Iris pigment epithelial cell (primary cell): ENCODE measurements around the gene SEMA3C.

ENCODE experiments used
- DNase-seq: peaks from one replicate; pipeline ENCODE4 v3.0.0-alpha.2; 2011; ENCODE audit warnings: low read depth

SEMA3C gene

DNA sequence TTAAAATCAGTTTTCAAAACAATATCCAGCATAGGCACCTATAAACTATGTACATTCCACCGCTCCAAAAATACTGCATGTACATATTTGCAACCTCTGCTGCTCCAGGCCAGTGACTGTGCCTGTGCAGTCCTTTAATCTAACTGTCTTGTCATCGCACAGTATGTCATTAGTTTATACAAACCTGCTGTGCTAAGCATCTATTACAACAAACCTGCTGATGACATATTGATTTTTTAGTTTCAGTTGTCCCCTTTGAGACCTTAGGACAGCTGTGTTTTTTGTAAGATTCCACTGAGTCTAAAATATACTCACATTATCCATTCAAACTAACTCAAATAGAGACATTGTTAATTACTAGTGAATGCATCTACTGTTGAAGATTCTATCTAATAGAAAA is 33.1 kb downstream of the SEMA3C start:
- DNase-seq: no peak

DNA sequence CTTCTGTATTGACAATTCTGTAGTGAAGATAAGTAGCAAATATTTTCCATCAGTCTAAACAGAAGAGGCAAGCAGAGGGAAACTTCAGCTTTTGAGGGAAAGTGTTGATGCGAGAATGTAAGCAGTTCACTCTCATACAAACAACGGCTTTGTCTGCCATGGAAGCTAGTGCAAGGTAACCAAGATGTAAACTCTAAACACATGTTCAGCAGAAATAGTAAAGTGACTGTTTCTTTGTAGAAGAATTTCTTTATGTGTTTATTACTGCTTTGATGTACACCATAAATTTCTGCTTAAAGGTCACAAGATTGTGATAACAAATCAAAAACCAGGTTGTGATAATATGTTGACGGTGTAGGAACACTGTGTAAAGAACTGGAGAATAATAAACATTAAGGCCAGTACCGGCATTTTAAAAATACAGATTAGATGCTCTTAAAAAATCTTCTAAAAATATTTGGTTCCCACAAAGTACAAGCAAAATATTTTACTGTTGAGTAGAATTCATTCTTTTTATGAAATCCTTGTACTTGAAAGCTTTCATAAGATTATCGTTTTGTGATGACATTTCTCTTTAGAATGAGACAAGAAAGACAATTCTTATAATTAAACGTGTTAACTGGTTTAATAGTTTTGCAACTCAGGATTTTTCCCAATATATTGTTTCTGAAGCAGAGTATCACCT is 34.2 kb downstream of the SEMA3C start:
- peak; percentile 57 for DNase-seq

DNA sequence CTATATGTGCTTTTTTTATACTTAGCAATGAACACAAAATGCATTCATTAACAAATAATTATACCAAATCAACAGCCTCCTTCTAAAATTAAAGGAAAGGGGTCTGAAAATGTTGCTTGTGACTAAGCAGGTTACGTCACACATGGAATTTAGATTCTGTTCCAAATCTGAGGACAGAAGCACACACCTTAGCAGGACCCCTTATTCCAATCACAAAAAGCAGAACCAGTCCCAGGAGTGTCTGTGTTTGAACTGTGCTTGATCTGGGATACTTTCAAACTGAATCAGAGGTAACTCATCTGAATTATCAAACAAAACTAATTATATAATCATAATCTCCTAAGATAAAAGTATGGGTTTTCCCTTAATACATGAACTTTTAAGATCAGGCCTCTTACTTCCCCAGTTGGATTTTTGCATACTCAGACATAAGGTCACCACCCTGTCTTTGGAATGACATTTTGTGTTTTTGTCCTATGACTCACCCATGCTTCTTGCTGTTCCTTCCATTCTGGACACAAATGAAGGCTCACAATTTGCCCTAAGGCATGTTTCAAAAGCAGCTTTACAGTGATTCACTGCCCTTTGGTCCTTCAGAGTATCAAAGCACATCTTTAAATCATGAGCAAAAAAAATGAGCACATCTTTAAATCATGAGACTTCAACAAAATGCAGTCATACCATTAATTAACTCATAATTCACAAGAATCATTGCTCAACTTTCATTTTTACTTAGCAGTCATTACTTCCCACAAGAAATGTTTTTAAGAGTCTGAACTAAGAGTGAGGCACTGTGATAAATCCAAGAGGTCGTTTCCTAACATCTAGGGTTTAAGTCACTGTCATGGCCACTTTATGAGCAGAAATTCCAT is 35.5 kb downstream of the SEMA3C start:
- DNase-seq: peak; percentile 98

DNA sequence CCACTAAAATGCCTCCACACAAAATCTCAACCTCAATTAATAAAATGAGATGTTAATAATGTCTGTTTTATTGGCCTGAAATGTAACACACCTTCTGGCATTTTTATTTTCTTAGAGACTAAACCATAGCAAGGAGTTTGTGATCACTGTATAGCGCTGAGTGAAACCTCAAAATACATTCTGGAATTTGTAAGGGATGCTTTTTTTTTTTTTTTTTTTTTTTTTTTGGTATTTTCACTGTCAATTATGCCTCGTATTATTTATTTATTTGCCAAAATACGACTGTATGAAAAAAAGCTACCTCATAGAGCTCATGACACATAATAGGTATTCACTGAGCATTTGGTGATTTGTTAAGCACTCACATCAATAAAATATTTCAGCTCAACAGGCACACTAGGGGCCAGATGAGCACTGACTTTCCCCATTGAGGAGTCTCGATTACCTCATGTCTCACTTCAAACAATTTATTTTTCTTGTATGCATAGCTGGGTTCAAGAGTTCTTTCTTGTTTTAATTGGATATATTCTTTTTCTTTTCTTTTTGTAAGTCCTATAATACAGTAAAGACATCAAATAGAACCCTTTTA is 36.5 kb downstream of the SEMA3C start:
- peak; percentile 61 for DNase-seq

DNA sequence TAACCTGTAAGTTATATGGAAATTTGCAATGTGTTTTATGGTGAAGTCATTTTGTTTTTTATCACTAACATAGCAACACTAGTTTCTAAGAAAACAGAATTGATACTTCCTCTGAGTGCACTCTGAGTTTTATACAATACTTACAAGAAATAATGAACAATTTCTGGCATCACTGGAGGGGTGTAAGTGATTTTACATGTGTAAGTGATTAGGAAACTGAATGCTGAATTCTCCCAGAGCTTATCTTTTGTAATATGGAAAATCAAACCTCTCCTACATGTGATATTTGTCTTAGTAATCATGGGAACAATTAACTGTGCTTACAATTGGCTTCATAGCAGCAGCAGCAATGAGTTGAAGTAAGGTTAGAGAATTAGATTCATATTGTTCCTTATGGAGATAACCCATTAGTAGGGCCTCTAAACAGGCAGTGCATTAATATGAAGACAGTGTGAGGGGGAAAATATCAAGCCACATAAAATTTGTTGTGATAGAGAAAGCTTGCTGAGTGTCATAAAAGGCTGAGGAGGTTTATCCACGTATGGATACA is 37.4 kb downstream of the SEMA3C start:
- no peak for DNase-seq

DNA sequence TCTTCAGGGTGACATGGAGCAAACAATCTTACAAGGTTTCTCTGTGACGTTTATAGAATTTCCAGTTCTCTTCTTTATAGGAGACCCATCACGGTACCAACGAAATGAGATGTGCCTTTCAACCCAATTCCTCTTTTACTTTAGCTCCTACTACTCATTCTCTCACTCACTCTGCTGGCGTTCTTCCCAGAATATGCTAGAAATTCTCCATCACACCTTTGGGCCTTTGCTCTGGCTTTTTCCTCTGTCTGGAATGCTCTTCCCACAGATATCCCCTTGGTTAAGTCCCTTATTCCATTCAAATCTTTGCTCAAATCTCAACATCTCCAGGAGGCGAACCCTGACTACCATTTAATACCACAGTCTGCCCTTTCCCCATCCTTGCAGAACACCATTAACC is 39.0 kb downstream of the SEMA3C start:
- DNase-seq: peak; percentile 33

DNA sequence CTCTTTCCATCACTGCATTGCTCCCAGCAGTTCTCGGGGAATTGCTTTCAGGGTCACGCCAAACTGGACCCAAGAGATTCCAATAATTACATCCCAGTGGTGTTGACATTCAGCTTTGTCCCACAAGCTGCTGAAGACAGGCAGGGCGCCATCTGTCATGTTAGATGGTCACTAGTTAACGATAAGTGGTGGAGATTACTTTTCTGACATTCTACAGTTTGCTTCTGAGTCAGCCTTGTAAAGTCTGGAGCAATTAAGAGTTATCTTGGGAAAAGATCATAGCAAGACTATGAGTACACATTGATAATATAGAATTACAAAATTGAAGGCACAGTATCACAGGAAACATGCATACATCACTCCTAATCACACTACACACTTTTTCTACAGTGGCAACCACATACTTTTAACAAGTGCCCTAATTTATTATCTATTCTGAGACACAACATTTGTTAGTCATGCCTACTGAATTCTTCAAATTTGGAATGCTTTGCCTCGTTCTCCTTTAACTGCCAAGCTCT is 41.9 kb downstream of the SEMA3C start:
- DNase-seq: peak; percentile 43

DNA sequence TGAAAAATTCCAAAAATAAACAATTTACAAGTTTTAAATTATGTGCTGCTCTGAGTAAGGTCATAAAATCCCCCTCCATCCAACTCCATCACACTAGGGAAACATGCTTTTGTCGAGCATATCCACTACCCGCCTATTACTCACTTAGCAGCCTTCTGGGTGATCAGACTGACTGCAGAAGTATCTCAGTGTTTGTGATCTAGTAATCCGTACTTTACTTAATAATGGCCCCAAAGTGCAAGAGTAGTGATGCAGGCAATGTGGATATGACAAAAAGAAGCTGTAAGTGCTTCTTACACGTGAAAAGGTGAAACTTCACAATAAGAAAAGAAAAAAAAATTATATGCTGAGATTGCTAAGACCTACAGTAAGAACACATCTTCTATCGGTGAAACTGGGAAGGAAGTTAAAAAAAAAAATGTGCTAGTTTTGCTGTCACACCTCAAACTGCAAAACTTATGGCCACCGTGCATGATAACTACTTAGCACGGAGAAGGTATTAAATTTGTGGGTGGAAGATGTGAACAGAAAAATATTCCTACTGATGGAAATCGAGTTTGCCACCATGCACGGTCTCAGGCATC is 43.2 kb downstream of the SEMA3C start:
- no peak for DNase-seq

DNA sequence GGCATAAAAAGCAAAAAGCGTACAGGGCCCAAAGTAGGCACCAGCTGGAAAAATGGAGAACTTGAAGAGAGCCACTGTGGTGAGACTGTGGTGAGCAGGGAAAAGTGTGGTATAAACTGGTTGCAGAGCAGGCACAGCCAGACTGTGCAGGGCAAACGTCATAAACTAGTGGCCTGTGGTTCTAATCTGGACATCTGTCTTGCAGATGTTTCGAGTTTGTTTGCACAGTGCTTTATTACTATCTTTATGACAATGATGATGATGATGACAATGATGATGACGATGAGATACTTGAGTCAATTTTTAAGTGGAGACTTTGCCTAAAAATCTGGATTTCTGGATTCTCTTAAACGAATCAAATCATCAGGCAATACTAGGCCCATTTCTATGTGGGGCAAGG is 45.7 kb downstream of the SEMA3C start:
- no peak for DNase-seq

DNA sequence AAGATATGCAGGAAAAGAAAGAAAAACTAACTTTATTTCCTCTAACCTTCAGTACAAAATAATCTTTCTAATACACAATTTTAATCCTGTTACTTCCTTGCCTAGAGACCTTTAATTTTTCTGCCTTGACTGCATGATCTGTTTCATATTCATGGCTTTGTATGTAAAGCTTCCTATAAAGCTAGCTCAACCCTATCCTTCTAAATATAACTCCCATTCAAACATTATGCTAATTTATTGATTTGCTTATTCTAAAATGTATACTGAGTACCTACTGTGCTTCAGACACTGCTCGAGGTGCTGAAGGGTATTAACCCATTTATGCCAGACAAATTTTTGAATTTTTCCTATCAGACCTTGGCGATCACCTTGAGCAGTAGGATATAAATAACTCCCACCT is 47.6 kb downstream of the SEMA3C start:
- DNase-seq: no peak

DNA sequence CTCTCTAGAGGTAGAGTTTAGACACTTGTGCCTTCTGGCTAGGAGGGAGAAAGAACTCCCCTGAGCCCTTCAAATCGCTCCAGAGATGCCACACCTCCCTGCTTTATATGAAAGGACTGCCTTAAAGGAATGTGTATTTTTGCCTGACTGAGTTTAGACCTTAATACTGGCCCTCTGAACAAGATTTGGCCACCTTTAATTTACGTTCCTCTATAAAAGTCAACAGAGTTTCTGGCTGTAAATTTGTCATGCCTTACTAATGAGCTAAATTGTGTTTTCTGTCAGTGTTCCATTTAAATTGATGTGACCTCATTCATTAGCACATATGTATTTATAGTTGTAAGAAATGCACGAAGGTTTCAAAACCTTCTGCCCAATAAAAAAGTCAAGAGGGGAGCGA is 48.0 kb downstream of the SEMA3C start:
- no peak for DNase-seq

DNA sequence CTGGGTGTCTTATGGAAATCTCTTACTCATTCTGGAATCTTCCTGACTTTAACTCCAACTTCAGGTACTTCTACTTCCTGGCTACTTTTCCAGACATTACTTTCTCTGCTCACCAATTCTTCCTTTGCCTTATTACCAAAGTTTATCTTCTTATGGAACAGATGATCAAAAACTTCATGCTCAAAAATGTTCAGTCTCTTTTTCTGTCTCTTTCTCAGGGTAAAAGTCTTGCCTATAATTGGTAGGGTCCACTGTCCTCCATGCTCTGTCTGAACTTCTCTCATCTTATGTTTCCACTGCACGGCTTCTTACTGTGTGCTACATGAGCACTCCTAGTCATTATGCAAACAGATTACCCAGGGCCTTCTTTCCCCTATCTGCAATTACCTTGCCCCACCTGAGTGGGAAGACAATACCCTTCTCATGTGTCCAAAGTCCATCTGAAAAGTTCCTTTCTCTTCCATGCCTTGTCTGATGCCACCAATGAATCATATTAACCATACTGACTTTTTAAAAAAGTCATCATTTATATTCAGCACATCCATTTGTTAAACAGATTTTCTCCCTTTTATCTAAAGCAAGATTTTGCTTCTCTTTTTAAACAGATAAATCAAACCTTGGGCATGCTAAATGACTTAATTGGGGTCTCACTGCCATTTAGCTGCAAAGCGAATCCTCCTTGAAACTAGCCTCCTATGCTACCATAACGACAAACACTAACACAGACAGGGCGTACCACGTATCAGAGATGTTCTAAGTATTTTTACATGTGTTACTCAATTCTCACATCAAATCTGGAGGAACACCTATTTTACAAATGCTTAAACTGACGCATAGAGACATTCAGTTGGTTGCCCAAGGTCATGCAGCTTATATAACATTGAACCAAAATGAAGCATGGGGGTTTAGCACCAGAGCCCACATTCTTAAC is 48.8 kb downstream of the SEMA3C start:
- DNase-seq: no peak

DNA sequence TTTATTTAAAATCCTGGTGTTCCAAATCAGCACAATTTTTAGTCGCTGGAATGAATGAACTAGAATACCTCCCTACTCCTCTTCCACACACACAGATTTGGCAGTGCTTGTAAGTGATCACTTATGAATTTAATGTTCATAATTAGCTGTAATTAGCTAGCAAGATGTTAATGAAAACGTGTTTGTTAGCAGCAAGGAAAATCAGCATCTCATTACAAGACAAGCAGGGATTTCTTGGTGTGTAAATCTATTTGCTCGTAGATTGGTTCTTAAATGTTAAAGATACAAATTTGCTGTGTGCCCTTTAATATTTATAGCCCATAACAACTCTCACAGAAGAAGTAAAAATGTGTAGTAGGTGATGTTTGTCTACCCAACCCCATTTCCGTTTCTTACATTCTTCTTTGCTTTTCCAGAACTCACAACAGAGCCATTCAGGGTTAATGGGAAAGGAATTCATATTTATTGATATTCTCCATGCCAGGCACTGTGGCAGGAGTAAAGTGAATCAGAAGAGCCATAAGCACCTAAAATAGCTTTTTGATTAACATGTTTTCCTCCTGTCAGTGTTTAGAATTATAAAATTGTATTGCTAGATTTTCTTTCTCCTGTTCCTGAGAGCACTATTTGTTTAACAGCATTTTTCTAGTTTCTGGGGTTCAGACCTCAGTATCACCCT is 49.6 kb downstream of the SEMA3C start:
- no peak for DNase-seq

DNA sequence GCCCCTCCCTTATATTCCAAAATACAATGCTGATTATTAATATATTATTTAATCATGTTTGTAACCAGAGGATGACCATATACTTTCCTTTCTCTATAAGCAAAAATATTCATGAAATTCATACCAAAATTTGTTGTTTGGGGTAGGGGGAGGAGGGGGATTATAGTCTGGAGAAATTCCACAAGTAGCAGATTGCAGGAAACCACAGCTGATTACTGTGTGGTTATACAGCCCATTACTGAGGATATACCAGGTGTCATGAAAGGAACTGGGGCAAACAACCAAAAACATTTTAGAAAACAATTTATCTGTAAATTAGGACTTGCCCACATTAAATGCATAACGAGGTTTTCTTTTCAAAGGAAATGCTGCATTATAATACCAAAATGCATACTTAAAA is 50.3 kb downstream of the SEMA3C start:
- DNase-seq: no peak

DNA sequence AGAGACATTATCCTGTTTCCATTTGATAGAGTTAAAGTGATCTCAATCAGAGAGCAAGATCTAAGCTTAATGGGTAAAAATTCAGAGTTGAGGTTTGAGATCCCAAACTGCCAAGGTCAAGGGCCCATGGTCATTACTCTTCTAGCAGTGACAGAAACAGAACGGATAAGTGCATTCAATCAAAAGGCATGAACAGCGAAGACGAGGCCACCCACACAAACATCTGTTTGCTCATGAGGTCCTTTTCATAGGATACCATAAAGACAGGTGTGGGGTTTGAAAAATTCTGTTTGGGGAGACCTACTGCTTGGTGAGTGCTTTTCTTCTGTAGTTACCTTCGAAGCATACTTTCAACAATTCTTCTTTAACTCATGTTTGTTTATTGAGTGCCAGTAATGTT is 58.3 kb downstream of the SEMA3C start:
- DNase-seq: no peak

DNA sequence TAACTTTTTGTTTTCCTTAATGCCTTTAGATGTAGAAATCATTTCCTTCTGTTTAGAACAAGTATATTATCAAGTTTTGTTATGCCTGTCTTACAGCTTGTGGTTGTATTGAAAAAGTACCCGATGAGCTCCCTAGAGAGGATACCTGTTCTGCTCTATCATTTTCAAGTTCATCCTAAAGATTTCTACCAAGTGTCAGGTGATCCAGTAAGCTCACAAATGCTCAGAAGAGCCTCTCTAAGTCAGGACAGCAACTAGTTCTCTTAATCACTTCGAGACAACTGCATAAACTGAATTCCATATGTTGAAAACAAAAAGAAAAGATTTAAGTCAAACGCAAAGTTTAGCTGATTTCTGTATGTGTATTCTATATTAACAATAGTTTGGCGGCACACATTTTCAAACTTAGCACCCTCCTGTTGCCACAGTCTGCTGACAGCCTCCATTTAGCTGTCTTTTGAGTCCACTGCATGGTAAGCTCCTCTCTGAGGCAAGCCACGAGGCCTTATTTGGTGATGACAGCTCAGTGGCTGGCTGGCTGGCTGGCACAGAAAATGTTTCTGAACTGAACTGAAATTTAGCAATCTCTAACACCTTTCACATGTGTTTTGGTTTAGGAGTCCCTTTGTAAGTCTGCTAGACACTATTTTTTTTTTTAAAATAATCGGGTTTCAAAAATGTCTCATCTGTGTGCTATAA is 59.4 kb downstream of the SEMA3C start:
- DNase-seq: peak; percentile 66

DNA sequence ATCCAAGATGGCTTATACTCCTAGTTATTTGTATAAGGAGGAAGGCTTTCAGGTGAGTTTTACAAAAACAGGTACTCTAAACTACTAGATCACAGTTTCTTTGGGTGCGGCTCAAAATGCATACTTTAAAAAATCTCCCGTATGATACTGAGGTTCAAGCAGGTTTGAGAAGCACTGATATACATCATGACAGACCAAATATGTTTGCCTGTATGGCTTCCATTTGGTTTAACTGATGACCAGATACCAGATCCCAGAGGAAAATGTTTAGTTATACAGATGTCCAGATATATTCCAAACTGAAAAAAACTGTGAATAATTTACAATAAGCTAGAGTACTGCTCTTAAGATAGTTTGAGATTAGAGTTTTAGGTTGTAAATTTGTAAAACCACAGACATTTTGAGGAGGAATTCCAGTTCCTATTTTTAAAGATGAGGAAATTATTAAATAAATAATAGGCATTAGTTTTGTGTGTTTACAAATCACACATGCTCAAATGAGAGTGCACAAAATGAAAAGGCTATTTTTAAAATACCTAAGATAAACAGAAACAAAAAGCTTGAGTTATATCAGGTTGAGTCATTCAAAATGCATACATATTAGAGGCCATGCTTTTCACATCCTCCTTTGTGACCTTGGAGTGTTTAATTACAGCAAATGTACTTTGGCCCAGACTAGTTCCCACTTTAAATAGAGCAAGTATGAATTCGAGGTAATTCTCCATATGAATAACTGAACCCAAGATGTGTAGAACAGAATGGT is 60.5 kb downstream of the SEMA3C start:
- peak; percentile 81 for DNase-seq

DNA sequence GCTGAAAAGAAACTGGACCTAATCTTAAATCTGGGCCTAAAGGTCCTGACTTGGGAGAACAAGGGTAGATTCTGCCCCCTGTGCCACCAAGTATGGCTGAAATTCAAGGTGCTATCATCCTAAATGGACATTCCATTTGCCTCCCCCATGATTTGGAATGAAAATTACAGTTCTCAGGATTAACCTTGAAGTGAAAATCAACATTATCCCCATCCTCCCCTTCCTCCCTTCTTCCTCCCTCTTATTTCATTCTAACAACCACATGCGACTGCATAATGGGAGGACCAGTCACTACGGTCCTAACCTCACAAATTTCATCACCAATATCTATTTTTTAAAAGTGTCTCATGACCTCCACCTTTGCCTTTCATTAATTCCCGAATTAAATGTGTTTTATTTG is 62.1 kb downstream of the SEMA3C start:
- DNase-seq: no peak

DNA sequence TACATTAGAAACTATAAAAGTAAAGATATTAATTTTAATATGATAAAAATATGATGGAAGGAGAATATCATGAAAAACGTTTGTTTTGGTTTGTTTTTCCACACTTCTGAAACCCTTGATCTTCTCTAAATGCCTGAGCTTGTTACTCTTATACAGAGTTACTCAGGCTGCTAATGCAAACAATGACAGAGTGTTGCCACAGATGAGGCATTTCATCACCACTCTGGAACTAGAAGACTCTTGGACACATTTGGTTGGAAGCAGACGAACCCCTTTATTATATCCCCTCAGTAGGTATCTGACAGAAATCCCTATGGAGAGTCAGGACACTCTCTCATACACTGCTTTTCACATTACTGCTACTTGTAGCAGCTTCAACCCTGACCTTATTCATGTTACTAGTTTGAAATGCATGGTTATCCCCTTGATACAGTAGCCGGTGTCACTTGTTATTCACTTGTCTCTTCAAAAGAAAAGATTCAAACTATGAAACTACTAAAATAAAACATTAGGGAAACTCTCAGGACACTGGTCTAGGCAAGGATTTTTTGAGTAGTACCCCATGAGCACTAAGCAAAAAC is 66.9 kb downstream of the SEMA3C start:
- peak; percentile 90 for DNase-seq
